ENCODE data around the gene ZNFX1. TPM values are rescaled to one million over a fixed set of nuclear protein-coding genes. Genes with fewer than 3 reads are reported as not detected.
"Not testable (repeated sequence)": the region's sequence is repeated elsewhere in the genome, so short reads cannot be mapped to it uniquely, and the experiment has no call there.

Gene ZNFX1
- total RNA-seq, 5 donors from 2014 or later (not counting 1 experiment from before 2014, with no cell fraction given), result 53.8 to 72.2 (median 64.7) TPM

- H3K27ac ChIP-seq (ENCODE audit: low read length), result no peak overlapping the region
- Mint-ChIP-seq H3K27ac (no peak overlapping the region), H3K27me3 (no peaks in the 10 kb centered on the region), H3K4me3 (no peak overlapping the region), H3K36me3 (no peaks in the 10 kb centered on the region), H3K9me3 (peaks cover 5 to 6% (median 6%) of the 10 kb centered on the region in 3 donors), H3K4me1 (no peaks in the 10 kb centered on the region)
- H3K4me3 ChIP-seq (ENCODE audit: control insufficient read depth in 1 of 2, extremely low read depth in 1 of 2, low read length in 1 of 2), result no peak overlapping the region
- H3K4me1 ChIP-seq (ENCODE audit: control insufficient read depth in 1 of 2, extremely low read depth in 1 of 2, insufficient read depth in 2 of 2, low read length in 2 of 2), result no peaks in the 10 kb centered on the region
- H3K36me3 ChIP-seq (ENCODE audit: control insufficient read depth in 2 of 2, extremely low read depth in 1 of 2, insufficient read depth in 1 of 2, low read length in 1 of 2), result no peaks in the 10 kb centered on the region
- no peaks in the 10 kb centered on the region for H3K27me3 ChIP-seq (replicated peaks in 1 of 2; ENCODE audit: control insufficient read depth in 2 of 2, extremely low read depth in 1 of 2, insufficient read depth in 2 of 2, low read length in 1 of 2)
- CTCF ChIA-PET, result no interaction called here
- no peaks in the 10 kb centered on the region for H3K9me3 ChIP-seq
- WGBS (ENCODE audit: insufficient coverage), result no CpG with 5 or more reads among the region's 1 CpG
- ATAC-seq (replicated peaks in 1 of 4) (no peak), DNase-seq (no peak)
- POLR2A ChIA-PET, result no interaction called here
Measured at GRCh38 chr20:49210101-49210756, 67.6 kb downstream of the ZNFX1 start.

GRCh38 chr20:49207076-49207475 lies 70.8 kb downstream of the ZNFX1 start:
- ATAC-seq (replicated peaks in 1 of 4) (no peak), DNase-seq (no peak)
- Histone ChIP-seq H3K9me3 (no peaks in the 10 kb centered on the region), H3K4me3 (ENCODE audit: control insufficient read depth in 1 of 2, extremely low read depth in 1 of 2, low read length in 1 of 2) (no peak overlapping the region), H3K36me3 (ENCODE audit: control insufficient read depth in 2 of 2, extremely low read depth in 1 of 2, insufficient read depth in 1 of 2, low read length in 1 of 2) (no peaks in the 10 kb centered on the region), H3K4me1 (ENCODE audit: control insufficient read depth in 1 of 2, extremely low read depth in 1 of 2, insufficient read depth in 2 of 2, low read length in 2 of 2) (no peaks in the 10 kb centered on the region), H3K27me3 (replicated peaks in 1 of 2; ENCODE audit: control insufficient read depth in 2 of 2, extremely low read depth in 1 of 2, insufficient read depth in 2 of 2, low read length in 1 of 2) (no peaks in the 10 kb centered on the region), H3K27ac (ENCODE audit: low read length) (no peak overlapping the region)
- H3K27me3 Mint-ChIP-seq, result no peaks in the 10 kb centered on the region
- CTCF ChIA-PET, result interaction anchor here in 1 of 2 donors (0.6 kb wide), 2 partner anchors 8 to 74 kb away, joined by 3 to 4 read pairs; no protein-coding TSS in a partner anchor
- H3K36me3 Mint-ChIP-seq, result no peaks in the 10 kb centered on the region
- no peak overlapping the region for H3K27ac Mint-ChIP-seq
- POLR2A ChIA-PET, result interaction anchor here (0.6 to 0.7 kb wide), 2 partner anchors 81 to 179 kb away, joined by 3 to 12 read pairs; no protein-coding TSS in a partner anchor
- WGBS (ENCODE audit: insufficient coverage), result 90% methylated on average over 5 of the region's 6 CpGs
- H3K4me3 Mint-ChIP-seq, result no peak overlapping the region
- no peaks in the 10 kb centered on the region for H3K4me1 Mint-ChIP-seq
- H3K9me3 Mint-ChIP-seq, result peaks cover 5 to 6% (median 6%) of the 10 kb centered on the region in 3 donors

- no peaks in the 10 kb centered on the region for H3K4me1 ChIP-seq (ENCODE audit: control insufficient read depth in 1 of 2, extremely low read depth in 1 of 2, insufficient read depth in 2 of 2, low read length in 2 of 2)
- no peak overlapping the region for H3K4me3 ChIP-seq (ENCODE audit: control insufficient read depth in 1 of 2, extremely low read depth in 1 of 2, low read length in 1 of 2)
- no peak overlapping the region for H3K27ac ChIP-seq (ENCODE audit: low read length)
- 100% methylated on average over 1 of the region's 9 CpGs for WGBS (ENCODE audit: insufficient coverage)
- H3K36me3 Mint-ChIP-seq, result no peaks in the 10 kb centered on the region
- ChIA-PET POLR2A (no interaction called here), CTCF (no interaction called here)
- no peak overlapping the region for H3K27ac Mint-ChIP-seq
- no peaks in the 10 kb centered on the region for H3K9me3 Mint-ChIP-seq
- H3K4me3 Mint-ChIP-seq, result no peak overlapping the region
- no peaks in the 10 kb centered on the region for H3K9me3 ChIP-seq
- H3K4me1 Mint-ChIP-seq, result no peaks in the 10 kb centered on the region
- no peaks in the 10 kb centered on the region for H3K36me3 ChIP-seq (ENCODE audit: control insufficient read depth in 2 of 2, extremely low read depth in 1 of 2, insufficient read depth in 1 of 2, low read length in 1 of 2)
- H3K27me3 ChIP-seq (replicated peaks in 1 of 2; ENCODE audit: control insufficient read depth in 2 of 2, extremely low read depth in 1 of 2, insufficient read depth in 2 of 2, low read length in 1 of 2), result no peaks in the 10 kb centered on the region
- no peak for ATAC-seq (replicated peaks in 1 of 4)
- DNase-seq, result no peak
- H3K27me3 Mint-ChIP-seq, result no peaks in the 10 kb centered on the region
Measured at GRCh38 chr20:49203746-49204145, 74.1 kb downstream of the ZNFX1 start.

DNA sequence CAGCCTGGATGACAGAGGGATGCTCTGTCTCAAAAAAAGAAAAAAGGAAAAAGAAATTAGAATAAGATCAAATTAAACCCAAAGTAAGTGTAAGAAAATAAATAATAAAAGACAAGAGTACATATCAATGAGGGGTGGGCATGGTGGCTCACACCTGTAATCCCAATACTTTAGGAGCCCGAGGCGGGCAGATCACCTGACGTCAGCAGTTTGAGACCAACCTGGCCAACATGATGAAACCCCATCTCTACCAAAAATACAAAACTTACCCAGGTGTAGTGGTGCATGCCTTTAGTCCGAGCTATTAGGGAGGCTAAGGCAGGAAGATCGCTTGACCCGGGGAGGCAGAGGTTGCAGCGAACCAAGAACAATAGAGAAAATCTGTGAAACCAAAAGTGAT lies 74.8 kb downstream of the ZNFX1 start:
- no peaks in the 10 kb centered on the region for H3K4me1 ChIP-seq (ENCODE audit: control insufficient read depth in 1 of 2, extremely low read depth in 1 of 2, insufficient read depth in 2 of 2, low read length in 2 of 2)
- no peaks in the 10 kb centered on the region for H3K9me3 ChIP-seq
- no peaks in the 10 kb centered on the region for H3K36me3 Mint-ChIP-seq
- no peak overlapping the region for H3K4me3 Mint-ChIP-seq
- H3K27ac Mint-ChIP-seq, result no peak overlapping the region
- WGBS (ENCODE audit: insufficient coverage), result 100% methylated on average over 4 of the region's 7 CpGs
- H3K27ac ChIP-seq (ENCODE audit: low read length), result no peak overlapping the region
- H3K9me3 Mint-ChIP-seq, result no peaks in the 10 kb centered on the region
- ATAC-seq (replicated peaks in 1 of 4), result no peak
- DNase-seq, result no peak
- no peaks in the 10 kb centered on the region for H3K27me3 ChIP-seq (replicated peaks in 1 of 2; ENCODE audit: control insufficient read depth in 2 of 2, extremely low read depth in 1 of 2, insufficient read depth in 2 of 2, low read length in 1 of 2)
- ChIA-PET POLR2A (no interaction called here), CTCF (interaction anchor here in 1 of 2 donors (0.5 kb wide), 1 partner anchor 146 kb away, joined by 3 read pairs; no protein-coding TSS in a partner anchor)
- H3K36me3 ChIP-seq (ENCODE audit: control insufficient read depth in 2 of 2, extremely low read depth in 1 of 2, insufficient read depth in 1 of 2, low read length in 1 of 2), result no peaks in the 10 kb centered on the region
- H3K4me3 ChIP-seq (ENCODE audit: control insufficient read depth in 1 of 2, extremely low read depth in 1 of 2, low read length in 1 of 2), result no peak overlapping the region
- H3K4me1 Mint-ChIP-seq, result no peaks in the 10 kb centered on the region
- no peaks in the 10 kb centered on the region for H3K27me3 Mint-ChIP-seq

DNA sequence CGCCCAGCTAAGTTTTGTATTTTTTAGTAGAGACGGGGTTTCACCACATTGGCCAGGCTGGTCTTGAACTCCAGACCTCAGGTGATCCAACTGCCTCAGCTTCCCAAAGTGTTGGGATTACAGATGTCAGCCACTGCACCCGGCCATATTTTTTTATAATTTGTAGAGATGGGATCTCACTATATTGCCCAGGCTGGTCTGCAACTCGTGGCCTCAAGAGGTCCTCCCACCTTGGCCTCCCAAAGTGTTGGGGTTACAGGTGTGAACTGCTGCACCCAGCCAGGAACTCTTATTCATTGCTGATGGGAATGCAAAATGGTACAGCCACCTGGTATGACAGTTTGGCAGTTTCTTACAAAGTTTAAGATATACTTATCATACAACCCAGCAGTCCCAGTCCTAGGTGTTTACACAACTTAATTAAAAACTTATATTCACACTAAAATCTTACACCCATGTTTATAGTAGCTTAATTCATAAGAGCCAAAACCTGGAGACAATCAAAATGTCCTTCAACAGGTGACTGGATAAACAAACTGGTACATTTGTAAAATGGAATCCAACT lies 78.0 kb downstream of the ZNFX1 start:
- no peak overlapping the region for H3K27ac Mint-ChIP-seq
- ChIA-PET POLR2A (no interaction called here), CTCF (no interaction called here)
- Histone ChIP-seq H3K36me3 (ENCODE audit: control insufficient read depth in 2 of 2, extremely low read depth in 1 of 2, insufficient read depth in 1 of 2, low read length in 1 of 2) (no peaks in the 10 kb centered on the region), H3K4me1 (ENCODE audit: control insufficient read depth in 1 of 2, extremely low read depth in 1 of 2, insufficient read depth in 2 of 2, low read length in 2 of 2) (no peaks in the 10 kb centered on the region), H3K4me3 (ENCODE audit: control insufficient read depth in 1 of 2, extremely low read depth in 1 of 2, low read length in 1 of 2) (no peak overlapping the region), H3K9me3 (no peaks in the 10 kb centered on the region), H3K27ac (ENCODE audit: low read length) (no peak overlapping the region), H3K27me3 (replicated peaks in 1 of 2; ENCODE audit: control insufficient read depth in 2 of 2, extremely low read depth in 1 of 2, insufficient read depth in 2 of 2, low read length in 1 of 2) (no peaks in the 10 kb centered on the region)
- ATAC-seq (replicated peaks in 1 of 4), result no peak
- WGBS (ENCODE audit: insufficient coverage), result 100% methylated on average over 1 of the region's 4 CpGs
- H3K4me1 Mint-ChIP-seq, result no peaks in the 10 kb centered on the region
- H3K36me3 Mint-ChIP-seq, result no peaks in the 10 kb centered on the region
- no peak overlapping the region for H3K4me3 Mint-ChIP-seq
- H3K27me3 Mint-ChIP-seq, result no peaks in the 10 kb centered on the region
- no peaks in the 10 kb centered on the region for H3K9me3 Mint-ChIP-seq
- DNase-seq, result no peak

GRCh38 chr20:49192944-49193518 lies 84.8 kb downstream of the ZNFX1 start:
- H3K4me1 ChIP-seq (ENCODE audit: control insufficient read depth in 1 of 2, extremely low read depth in 1 of 2, insufficient read depth in 2 of 2, low read length in 2 of 2); H3K9me3 Mint-ChIP-seq; H3K36me3 ChIP-seq (ENCODE audit: control insufficient read depth in 2 of 2, extremely low read depth in 1 of 2, insufficient read depth in 1 of 2, low read length in 1 of 2); CTCF ChIA-PET; H3K27ac Mint-ChIP-seq; H3K4me3 Mint-ChIP-seq; H3K27me3 ChIP-seq (replicated peaks in 1 of 2; ENCODE audit: control insufficient read depth in 2 of 2, extremely low read depth in 1 of 2, insufficient read depth in 2 of 2, low read length in 1 of 2); H3K27ac ChIP-seq (ENCODE audit: low read length); H3K4me3 ChIP-seq (ENCODE audit: control insufficient read depth in 1 of 2, extremely low read depth in 1 of 2, low read length in 1 of 2); ATAC-seq (replicated peaks in 1 of 4); DNase-seq; H3K9me3 ChIP-seq; H3K36me3 Mint-ChIP-seq; H3K27me3 Mint-ChIP-seq: not testable (repeated sequence)
- peaks cover 5 to 11% (median 6%) of the 10 kb centered on the region in 3 donors for H3K4me1 Mint-ChIP-seq
- POLR2A ChIA-PET, result interaction anchor here (0.6 to 1.0 kb wide), 3 partner anchors 19 to 61 kb away, joined by 3 to 11 read pairs (median 3); no protein-coding TSS in a partner anchor
- WGBS (ENCODE audit: insufficient coverage), result 76% methylated on average over 8 of the region's 11 CpGs

Data from T-cell (primary cell).